Smooth muscle cell (in vitro differentiated cells): ENCODE measurements around the gene CEP290. TPM values are rescaled to one million over a fixed set of nuclear protein-coding genes. Genes with fewer than 3 reads are reported as not detected.

Experiments used
- DNase-seq: peaks from one replicate; lab custom pipeline; 2025; ENCODE audit not compliant: unreplicated experiment; lab: John Stamatoyannopoulos, UW
- H2AFZ ChIP-seq: fragments of 200-600 bp; sonication (generic); 2 replicates; pipeline ENCODE4 v1.6.0; 2016; ENCODE audit warnings: antibody characterized with exemption, low read depth, mild to moderate bottlenecking
- H3F3A ChIP-seq: fragments of 200-600 bp; sonication (generic); 2 replicates; pipeline ENCODE4 v1.6.0; 2017; ENCODE audit warnings: antibody characterized with exemption, low read depth
- H3K27ac ChIP-seq: fragments of 200-600 bp; sonication (generic); 2 replicates; pipeline ENCODE4 v1.5.1; 2016; ENCODE audit warnings: low read depth, mild to moderate bottlenecking
- H3K27me3 ChIP-seq: fragments of 200-600 bp; sonication (generic); 2 replicates; pipeline ENCODE4 v1.6.1; 2016; ENCODE audit warnings: low read depth, mild to moderate bottlenecking
- H3K36me3 ChIP-seq: fragments of 200-600 bp; sonication (generic); 2 replicates; pipeline ENCODE4 v1.5.1; 2016; ENCODE audit warnings: low read depth
- H3K4me1 ChIP-seq: fragments of 200-600 bp; sonication (generic); 2 replicates; pipeline ENCODE4 v1.5.1; 2016; ENCODE audit warnings: low read depth
- H3K4me2 ChIP-seq: fragments of 200-600 bp; sonication (generic); 2 replicates; pipeline ENCODE4 v1.6.0; 2016; ENCODE audit warnings: mild to moderate bottlenecking
- H3K4me3 ChIP-seq: fragments of 200-600 bp; sonication (generic); 2 replicates; pipeline ENCODE4 v1.5.1; 2016; ENCODE audit warnings: mild to moderate bottlenecking
- H3K79me2 ChIP-seq: fragments of 200-600 bp; sonication (generic); 2 replicates; pipeline ENCODE4 v1.6.0; 2016; ENCODE audit warnings: low read depth, mild to moderate bottlenecking
- H3K9ac ChIP-seq: fragments of 200-600 bp; sonication (generic); 2 replicates; pipeline ENCODE4 v1.6.0; 2016; ENCODE audit warnings: low read depth
- H3K9me3 ChIP-seq: fragments of 200-600 bp; sonication (generic); replicated peaks from 2 replicates; pipeline ENCODE4 v1.5.1; 2016; ENCODE audit warnings: low read depth
- H4K20me1 ChIP-seq: fragments of 200-600 bp; sonication (generic); 2 replicates; pipeline ENCODE4 v1.6.0; 2016; ENCODE audit warnings: low read depth
- CTCF ChIP-seq: fragments of 200-600 bp; sonication (generic); IDR thresholded peaks from 2 replicates; pipeline ENCODE4 v1.5.1; 2017; ENCODE audit warnings: borderline replicate concordance, mild to moderate bottlenecking, antibody characterized with exemption; ENCODE audit not compliant: insufficient read depth, poor library complexity, severe bottlenecking
- WGBS: methylation state at CpG from one replicate; pipeline ENCODE4 v1.1.7; 2016; ENCODE audit warnings: low lambda C conversion rate; 5-methylcytosine and 5-hydroxymethylcytosine counted together
- polyA plus RNA-seq: library from polyadenylated mRNA; unstranded; fragments of >200 nt; fragmentation: Nextera tagmentation; extraction: Ambion mirVana; gene quantifications from 2 replicates; pipeline ENCODE4 v1.2.1, GENCODE V29; 2016
- total RNA-seq: library from RNA; depleted of rRNA; stranded (reverse); fragments of >200 nt; gene quantifications from 2 replicates; pipeline ENCODE4 v1.2.3, GENCODE V29; 2014

CEP290 gene
- total and polyA plus RNA-seq, 2 experiments from 2014 or later: 10.4 to 13.2 TPM

- H4K20me1 ChIP-seq: no peaks in the 10 kb centered on the region
- H3K4me1 ChIP-seq: no peaks in the 10 kb centered on the region
- no peak for TF ChIP-seq CTCF
- no peak overlapping the region for H3K9ac ChIP-seq
- no peaks in the 10 kb centered on the region for H3K27me3 ChIP-seq
- H3K4me3 ChIP-seq: no peak overlapping the region
- no peak overlapping the region for H3K27ac ChIP-seq
- no peak overlapping the region for H2AFZ ChIP-seq
- H3F3A ChIP-seq: no peaks in the 10 kb centered on the region
- H3K4me2 ChIP-seq: no peak overlapping the region
- peaks cover 9% of the 10 kb centered on the region for H3K36me3 ChIP-seq
- no peaks in the 10 kb centered on the region for H3K79me2 ChIP-seq
- 97% methylated on average over 3 of the region's 3 CpGs for WGBS
- DNase-seq: no peak
- no peaks in the 10 kb centered on the region for H3K9me3 ChIP-seq
Measured at GRCh38 chr12:88127855-88128254, 14.0 kb downstream of the CEP290 start.

GRCh38 chr12:88127099-88127498 is 14.8 kb downstream of the CEP290 start:
- no peaks in the 10 kb centered on the region for H3K9me3 ChIP-seq
- H3F3A ChIP-seq: no peaks in the 10 kb centered on the region
- no peaks in the 10 kb centered on the region for H3K4me1 ChIP-seq
- no peak overlapping the region for H2AFZ ChIP-seq
- no peak overlapping the region for H3K4me3 ChIP-seq
- 96% methylated on average over 3 of the region's 3 CpGs for WGBS
- no peak for DNase-seq
- no peak overlapping the region for H3K27ac ChIP-seq
- H3K9ac ChIP-seq: no peak overlapping the region
- no peak for TF ChIP-seq CTCF
- H3K27me3 ChIP-seq: no peaks in the 10 kb centered on the region
- H3K36me3 ChIP-seq: peaks cover 9% of the 10 kb centered on the region
- H3K4me2 ChIP-seq: no peak overlapping the region
- no peaks in the 10 kb centered on the region for H3K79me2 ChIP-seq
- H4K20me1 ChIP-seq: no peaks in the 10 kb centered on the region

- H3K79me2 ChIP-seq: no peaks in the 10 kb centered on the region
- H3K4me3 ChIP-seq: no peak overlapping the region
- H3K36me3 ChIP-seq: peaks cover 14% of the 10 kb centered on the region
- H3K9me3 ChIP-seq: no peaks in the 10 kb centered on the region
- no peaks in the 10 kb centered on the region for H3F3A ChIP-seq
- DNase-seq: no peak
- no peaks in the 10 kb centered on the region for H4K20me1 ChIP-seq
- no peak overlapping the region for H2AFZ ChIP-seq
- H3K9ac ChIP-seq: no peak overlapping the region
- no peak for TF ChIP-seq CTCF
- no peaks in the 10 kb centered on the region for H3K27me3 ChIP-seq
- no peaks in the 10 kb centered on the region for H3K4me1 ChIP-seq
- WGBS: 72% methylated on average over 4 of the region's 4 CpGs
- H3K4me2 ChIP-seq: no peak overlapping the region
- no peak overlapping the region for H3K27ac ChIP-seq
Measured at GRCh38 chr12:88122666-88123065, 19.2 kb downstream of the CEP290 start.

GRCh38 chr12:88113871-88114270 is 28.0 kb downstream of the CEP290 start:
- Histone ChIP-seq H3K9me3 (no peaks in the 10 kb centered on the region), H3K4me1 (no peaks in the 10 kb centered on the region), H2AFZ (peak overlapping the region; percentile 3), H3K4me2 (peak overlapping the region; percentile 62), H3K36me3 (peaks cover 6% of the 10 kb centered on the region), H3F3A (no peaks in the 10 kb centered on the region), H3K4me3 (no peak overlapping the region), H3K9ac (no peak overlapping the region), H3K79me2 (no peaks in the 10 kb centered on the region), H3K27me3 (no peaks in the 10 kb centered on the region), H3K27ac (peak overlapping the region; percentile 34), H4K20me1 (no peaks in the 10 kb centered on the region)
- no peak for TF ChIP-seq CTCF
- 21% methylated on average over 3 of the region's 3 CpGs for WGBS
- no peak for DNase-seq
